CD14-positive monocyte (primary cell): ENCODE data around the gene SLC25A30. TPM values are rescaled to one million over a fixed set of nuclear protein-coding genes. Genes with fewer than 3 reads are reported as not detected.
"Not testable (repeated sequence)": the region's sequence is repeated elsewhere in the genome, so short reads cannot be mapped to it uniquely, and the experiment has no call there.

Experiments used
- DNase-seq, 3 donors: peaks; one replicate each; pipeline ENCODE4 v3.0.0-alpha.2; 2011 to 2022
- H2AFZ ChIP-seq: 2 replicates; pipeline ENCODE4 v1.6.0; 2012; ENCODE audit warnings: mild to moderate bottlenecking, low read depth, low read length, inconsistent platforms; ENCODE audit not compliant: insufficient read depth, poor library complexity, severe bottlenecking
- H3K27ac ChIP-seq, 2 donors: 1 replicate in 1 of 2; 2 replicates in 1 of 2; pipeline ENCODE4 v1.5.1; 2012 to 2013; ENCODE audit warnings: low read length in 2 of 2, control low read depth in 1 of 2, inconsistent platforms in 1 of 2, low read depth in 1 of 2, mild to moderate bottlenecking in 1 of 2
- H3K27me3 ChIP-seq, 2 donors: one replicate each; pipeline versions ENCODE4 v1.6.0 to v1.6.1; 2011 to 2013; ENCODE audit warnings: low read length in 2 of 2; ENCODE audit not compliant: control insufficient read depth in 2 of 2, insufficient read depth in 2 of 2
- H3K36me3 ChIP-seq, 2 donors: replicated peaks in 1 of 2; 1 replicate in 1 of 2; 2 replicates in 1 of 2; pipeline versions ENCODE4 v1.5.1 to v1.6.1; 2012 to 2013; ENCODE audit warnings: low read length in 2 of 2, control low read depth in 1 of 2, inconsistent platforms in 1 of 2, mild to moderate bottlenecking in 1 of 2; ENCODE audit not compliant: insufficient read depth in 2 of 2, control insufficient read depth in 1 of 2
- H3K4me1 ChIP-seq, 2 donors: 1 replicate in 1 of 2; 2 replicates in 1 of 2; pipeline versions ENCODE4 v1.5.1 to v1.6.1; 2012 to 2013; ENCODE audit warnings: low read length in 2 of 2, control low read depth in 1 of 2, inconsistent platforms in 1 of 2, mild to moderate bottlenecking in 1 of 2, moderate library complexity in 1 of 2; ENCODE audit not compliant: insufficient read depth in 2 of 2, control insufficient read depth in 1 of 2
- H3K4me2 ChIP-seq: replicated peaks from 2 replicates; pipeline ENCODE3; 2012; ENCODE audit warnings: low read length, moderate library complexity, mild to moderate bottlenecking; ENCODE audit not compliant: poor library complexity, severe bottlenecking; ENCODE audit errors: extremely low read depth
- H3K4me3 ChIP-seq, 3 experiments: fragments of 200-600 bp in 1 of 3; sonication (generic) in 1 of 3; replicated peaks in 1 of 3; 1 replicate in 2 of 3; 2 replicates in 1 of 3; pipeline ENCODE4 v1.5.1; 2011 to 2013; ENCODE audit warnings: low read length in 3 of 3, mild to moderate bottlenecking in 3 of 3, control low read depth in 2 of 3, low read depth in 2 of 3, inconsistent platforms in 1 of 3, moderate library complexity in 1 of 3
- H3K79me2 ChIP-seq: 2 replicates; pipeline ENCODE4 v1.6.0; 2012; ENCODE audit warnings: mild to moderate bottlenecking, control low read depth, inconsistent platforms, low read length, moderate library complexity; ENCODE audit not compliant: insufficient read depth
- H3K9ac ChIP-seq: 2 replicates; pipeline ENCODE4 v1.6.0; 2017; ENCODE audit warnings: low read length, mild to moderate bottlenecking; ENCODE audit not compliant: insufficient read depth, poor library complexity, severe bottlenecking
- H3K9me3 ChIP-seq, 2 donors: replicated peaks in 1 of 2; 1 replicate in 1 of 2; 2 replicates in 1 of 2; pipeline versions ENCODE4 v1.5.1 to v1.6.1; 2012 to 2013; ENCODE audit warnings: low read length in 2 of 2, control low read depth in 1 of 2; ENCODE audit not compliant: control insufficient read depth in 1 of 2, insufficient read depth in 1 of 2
- H4K20me1 ChIP-seq: 2 replicates; pipeline ENCODE4 v1.6.0; 2012; ENCODE audit warnings: mild to moderate bottlenecking, low read length, control low read depth, moderate library complexity; ENCODE audit not compliant: insufficient read depth
- H3K27ac Mint-ChIP-seq, 7 donors: one replicate each; pipeline ENCODE4 v1.8.0; 2020; ENCODE audit warnings: mild to moderate bottlenecking in 7 of 7, mixed read lengths in 7 of 7, moderate library complexity in 6 of 7, inconsistent platforms in 2 of 7
- H3K27me3 Mint-ChIP-seq, 3 donors: one replicate each; pipeline ENCODE4 v1.8.0; 2021 to 2022; ENCODE audit warnings: low read depth in 3 of 3, mild to moderate bottlenecking in 3 of 3, mixed read lengths in 3 of 3, moderate library complexity in 3 of 3, inconsistent platforms in 1 of 3
- H3K36me3 Mint-ChIP-seq, 2 donors: one replicate each; pipeline ENCODE4 v1.8.0; 2020; ENCODE audit warnings: mixed read lengths in 2 of 2, inconsistent platforms in 1 of 2, mild to moderate bottlenecking in 1 of 2
- H3K4me1 Mint-ChIP-seq: one replicate; pipeline ENCODE4 v1.8.0; 2020; ENCODE audit warnings: mild to moderate bottlenecking, mixed read lengths
- H3K4me3 Mint-ChIP-seq, 2 donors: one replicate each; pipeline ENCODE4 v1.8.0; 2020; ENCODE audit warnings: mild to moderate bottlenecking in 2 of 2, mixed read lengths in 2 of 2, moderate library complexity in 1 of 2
- H3K9me3 Mint-ChIP-seq, 7 donors: one replicate each; pipeline ENCODE4 v1.8.0; 2020 to 2022; ENCODE audit warnings: mixed read lengths in 7 of 7, mild to moderate bottlenecking in 6 of 7, moderate library complexity in 6 of 7, inconsistent platforms in 2 of 7
- CTCF ChIP-seq: fragments of 200-600 bp; IDR thresholded peaks from one replicate; pipeline ENCODE4 v1.8.0; 2022; ENCODE audit warnings: antibody characterized with exemption, mild to moderate bottlenecking
- WGBS: methylation state at CpG from one replicate; pipeline ENCODE4 v1.1.5; 2013; ENCODE audit warnings: missing lambda C conversion rate; ENCODE audit not compliant: insufficient coverage; 5-methylcytosine and 5-hydroxymethylcytosine counted together
- intact Hi-C, 2 donors: fragments of 100-400 bp; cut with micrococcal nuclease; formaldehyde crosslinking; loops; one replicate each; pipeline versions ENCODE4 v1.15.0 to v1.15.1; 2023
- polyA plus RNA-seq, 3 donors: library from polyadenylated mRNA; depleted of rRNA in 1 of 3; unstranded in 2 of 3; stranded (reverse) in 1 of 3; fragments of 300-500 nt in 2 of 3; fragments of >200 nt in 1 of 3; fragmentation: Illumina TruSeq in 2 of 3; gene quantifications; 1 replicate in 2 of 3; 2 replicates in 1 of 3; pipeline ENCODE4 v1.2.3, GENCODE V29; 2012 to 2021

Gene SLC25A30
- polyA plus RNA-seq, 3 donors: 0.92 to 14.0 (median 2.3) TPM

GRCh38 chr13:45350152-45350551, 68.0 kb downstream of the SLC25A30 start:
- TF ChIP-seq CTCF: no peak
- Mint-ChIP-seq H3K27ac (peak overlapping the region in 1 of 7 donors; percentile 20), H3K9me3 (no peaks in the 10 kb centered on the region), H3K36me3 (peaks cover 32 to 70% of the 10 kb centered on the region in 2 donors), H3K27me3 (no peaks in the 10 kb centered on the region), H3K4me3 (no peak overlapping the region), H3K4me1 (peaks cover 18% of the 10 kb centered on the region)
- no peak overlapping the region for H3K4me3 ChIP-seq
- WGBS: 90% methylated on average over 2 of the region's 8 CpGs
- H3K4me2 ChIP-seq: no peak overlapping the region
- H3K9me3 ChIP-seq: no peaks in the 10 kb centered on the region
- no peak overlapping the region for H3K9ac ChIP-seq
- no peak overlapping the region for H3K27ac ChIP-seq
- H4K20me1 ChIP-seq: no peaks in the 10 kb centered on the region
- peaks cover 10 to 12% of the 10 kb centered on the region in 2 donors for H3K4me1 ChIP-seq
- intact Hi-C loops: no loop called here
- H3K79me2 ChIP-seq: no peaks in the 10 kb centered on the region
- no peak for DNase-seq
- H2AFZ ChIP-seq: no peak overlapping the region
- peaks cover 22 to 30% of the 10 kb centered on the region in 2 donors for H3K36me3 ChIP-seq
- no peaks in the 10 kb centered on the region for H3K27me3 ChIP-seq

GRCh38 chr13:45349438-45349837, 68.7 kb downstream of the SLC25A30 start:
- H3K4me1 ChIP-seq: peaks cover 10 to 12% of the 10 kb centered on the region in 2 donors
- peaks cover 36 to 70% of the 10 kb centered on the region in 2 donors for H3K36me3 Mint-ChIP-seq
- H3K36me3 ChIP-seq: peaks cover 24 to 30% of the 10 kb centered on the region in 2 donors
- peak overlapping the region in 3 of 7 donors; percentile 42 to 59 (median 58) for H3K27ac Mint-ChIP-seq
- no peak overlapping the region for H2AFZ ChIP-seq
- peak in 1 of 3 donors; percentile 44 for DNase-seq
- H3K9ac ChIP-seq: no peak overlapping the region
- no peak overlapping the region for H3K4me3 ChIP-seq
- no peak overlapping the region for H3K4me2 ChIP-seq
- H3K4me1 Mint-ChIP-seq: peaks cover 17% of the 10 kb centered on the region
- H3K9me3 Mint-ChIP-seq: no peaks in the 10 kb centered on the region
- H3K27ac ChIP-seq: no peak overlapping the region
- TF ChIP-seq CTCF: no peak
- H3K4me3 Mint-ChIP-seq: no peak overlapping the region
- no peaks in the 10 kb centered on the region for H3K27me3 ChIP-seq
- H3K27me3 Mint-ChIP-seq: no peaks in the 10 kb centered on the region
- no peaks in the 10 kb centered on the region for H3K9me3 ChIP-seq
- no peaks in the 10 kb centered on the region for H4K20me1 ChIP-seq
- H3K79me2 ChIP-seq: no peaks in the 10 kb centered on the region
- WGBS: 100% methylated on average over 1 of the region's 2 CpGs
- intact Hi-C loops: loop anchor here in 1 of 2 donors (10.0 kb wide), 1 partner anchor 115 kb away; the partner anchor contains the start of gene COG3

- Histone ChIP-seq H3K4me1 (peaks cover 20 to 27% of the 10 kb centered on the region in 2 donors), H4K20me1 (peaks cover 18% of the 10 kb centered on the region), H3K36me3 (peaks cover 22 to 33% of the 10 kb centered on the region in 2 donors), H3K79me2 (peaks cover 32% of the 10 kb centered on the region)
- not testable (repeated sequence) for H2AFZ ChIP-seq, H3K9me3 Mint-ChIP-seq, H3K27ac ChIP-seq, H3K4me2 ChIP-seq, DNase-seq, H3K4me3 Mint-ChIP-seq, H3K9me3 ChIP-seq, H3K9ac ChIP-seq, H3K27me3 Mint-ChIP-seq, H3K27ac Mint-ChIP-seq, H3K4me3 ChIP-seq, H3K27me3 ChIP-seq
- peaks cover 32 to 49% of the 10 kb centered on the region in 2 donors for H3K36me3 Mint-ChIP-seq
- peaks cover 26% of the 10 kb centered on the region for H3K4me1 Mint-ChIP-seq
- intact Hi-C loops: loop anchor here (5.0 to 10.0 kb wide), 2 partner anchors 73 to 121 kb away; partner anchors contain the start of genes SLC25A30 (in 2 of the 2) and COG3 (in 1 of the 2)
- 100% methylated on average over 3 of the region's 8 CpGs for WGBS
Measured at GRCh38 chr13:45344064-45344463, 74.1 kb downstream of the SLC25A30 start.
